Astrocyte of the spinal cord (primary cell): ENCODE measurements around the gene PHPT1.
"Not testable (repeated sequence)": the region's sequence is repeated elsewhere in the genome, so short reads cannot be mapped to it uniquely, and the experiment has no call there.

Experiments used
- DNase-seq: peaks from one replicate; pipeline ENCODE4 v3.0.0; 2011; ENCODE audit warnings: low read depth, low spot score
- H3K4me3 ChIP-seq: 2 replicates; pipeline ENCODE4 v1.5.1; 2011; ENCODE audit warnings: low read depth, mild to moderate bottlenecking, low read length, moderate library complexity
- in situ Hi-C: cut with HindIII; loops from 2 replicates; pipeline ENCODE4 v1.10.0; 2017; ENCODE audit warnings: low sequenced_read_pairs
- TF ChIP-seq, protein P1 (sequence below): IDR thresholded peaks from 2 replicates; pipeline ENCODE4 v1.5.1; 2012; ENCODE audit warnings: low read depth, mild to moderate bottlenecking, low read length, inconsistent platforms

The PHPT1 gene

DNA sequence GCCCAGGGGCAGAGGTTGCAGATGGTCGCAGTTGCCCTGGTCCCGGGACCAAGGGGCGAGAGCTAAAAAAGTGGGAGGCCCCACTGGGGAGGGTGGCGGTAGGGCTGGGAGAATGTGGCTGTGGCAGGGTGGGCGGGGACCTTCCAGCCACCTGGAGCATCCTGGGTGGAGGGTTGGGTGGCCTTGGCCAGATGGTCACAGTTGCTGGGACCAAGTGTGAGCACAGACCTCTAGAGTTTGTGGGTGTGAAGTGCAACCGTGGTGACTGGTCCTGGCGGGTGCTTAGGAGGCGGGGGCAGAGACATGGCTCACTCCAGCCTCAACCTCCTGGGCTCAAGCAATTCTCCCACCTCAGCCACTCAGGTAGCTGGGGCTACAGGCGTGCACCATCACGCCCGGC, 31.4 kb downstream of the PHPT1 start:
- no peak for DNase-seq
- in situ Hi-C loops = no loop called here
- H3K4me3 ChIP-seq = no peak overlapping the region
- TF ChIP-seq, protein P1, sequence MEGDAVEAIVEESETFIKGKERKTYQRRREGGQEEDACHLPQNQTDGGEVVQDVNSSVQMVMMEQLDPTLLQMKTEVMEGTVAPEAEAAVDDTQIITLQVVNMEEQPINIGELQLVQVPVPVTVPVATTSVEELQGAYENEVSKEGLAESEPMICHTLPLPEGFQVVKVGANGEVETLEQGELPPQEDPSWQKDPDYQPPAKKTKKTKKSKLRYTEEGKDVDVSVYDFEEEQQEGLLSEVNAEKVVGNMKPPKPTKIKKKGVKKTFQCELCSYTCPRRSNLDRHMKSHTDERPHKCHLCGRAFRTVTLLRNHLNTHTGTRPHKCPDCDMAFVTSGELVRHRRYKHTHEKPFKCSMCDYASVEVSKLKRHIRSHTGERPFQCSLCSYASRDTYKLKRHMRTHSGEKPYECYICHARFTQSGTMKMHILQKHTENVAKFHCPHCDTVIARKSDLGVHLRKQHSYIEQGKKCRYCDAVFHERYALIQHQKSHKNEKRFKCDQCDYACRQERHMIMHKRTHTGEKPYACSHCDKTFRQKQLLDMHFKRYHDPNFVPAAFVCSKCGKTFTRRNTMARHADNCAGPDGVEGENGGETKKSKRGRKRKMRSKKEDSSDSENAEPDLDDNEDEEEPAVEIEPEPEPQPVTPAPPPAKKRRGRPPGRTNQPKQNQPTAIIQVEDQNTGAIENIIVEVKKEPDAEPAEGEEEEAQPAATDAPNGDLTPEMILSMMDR = no peak

DNA sequence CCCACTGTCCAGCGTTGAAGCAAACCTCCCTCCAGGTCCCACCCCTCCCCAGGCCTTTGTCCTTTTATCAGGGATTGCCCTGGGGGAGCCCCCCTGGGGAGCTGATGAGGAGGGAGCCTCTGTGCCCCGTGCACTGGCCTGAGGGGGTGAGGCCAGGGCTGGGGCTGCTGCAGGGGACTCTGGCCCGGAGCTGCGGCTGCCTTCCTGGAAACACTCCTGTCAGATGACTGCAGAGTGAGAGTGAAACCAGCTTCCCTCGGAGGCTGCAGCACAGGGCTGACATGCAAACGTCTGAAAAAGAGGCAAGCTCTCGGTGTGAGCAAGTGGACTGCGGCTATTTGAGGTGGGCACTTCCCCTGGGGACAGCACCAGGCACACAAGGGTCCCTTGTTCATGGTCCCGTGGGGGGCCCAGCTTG, 32.5 kb downstream of the PHPT1 start:
- in situ Hi-C loops = no loop called here
- H3K4me3 ChIP-seq = no peak overlapping the region
- DNase-seq = no peak
- TF ChIP-seq, protein P1 = no peak

DNA sequence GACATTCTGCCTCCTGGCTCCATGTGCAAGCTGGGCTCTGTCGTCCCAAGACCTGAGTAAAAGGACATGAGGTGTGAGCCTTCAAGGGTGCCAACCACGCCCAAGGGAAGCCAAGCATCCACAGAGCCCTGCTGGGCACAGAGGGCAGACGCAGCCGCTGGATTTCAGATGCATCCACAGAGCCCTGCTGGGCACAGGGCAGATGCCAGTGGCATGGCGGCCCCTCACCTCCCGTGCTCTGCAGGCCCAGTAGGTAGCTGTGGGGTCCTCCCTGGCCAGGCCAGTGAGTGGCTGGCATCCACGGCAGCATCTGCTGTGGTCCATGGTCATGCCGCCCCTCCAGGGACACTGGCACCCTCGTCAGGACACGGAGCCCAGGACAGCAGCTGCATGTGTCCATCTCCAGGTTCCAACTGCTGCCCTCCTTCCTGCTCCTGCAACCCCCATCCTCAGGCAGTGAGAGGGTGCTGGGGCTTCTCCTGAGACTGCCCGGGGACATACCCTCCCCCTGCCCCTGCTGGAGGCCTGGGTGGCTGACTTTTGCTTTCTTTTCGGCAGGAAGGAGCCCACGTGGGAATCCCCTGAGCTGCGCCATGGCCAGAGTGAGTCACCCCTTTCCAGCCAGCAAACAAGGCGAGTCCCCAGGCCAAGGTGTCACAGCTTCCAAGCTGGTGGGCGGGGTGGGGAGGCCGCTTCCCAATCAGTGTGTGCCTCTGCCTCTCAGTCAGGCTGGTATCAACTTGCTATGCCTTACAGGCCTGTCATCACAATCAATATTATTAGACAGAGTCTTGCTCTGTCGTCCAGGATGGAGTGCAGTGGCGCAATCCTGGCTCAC, 33.1 kb downstream of the PHPT1 start:
- in situ Hi-C loops = no loop called here
- H3K4me3 ChIP-seq = no peak overlapping the region
- peak; percentile 67 for DNase-seq
- TF ChIP-seq, protein P1 = no peak

DNA sequence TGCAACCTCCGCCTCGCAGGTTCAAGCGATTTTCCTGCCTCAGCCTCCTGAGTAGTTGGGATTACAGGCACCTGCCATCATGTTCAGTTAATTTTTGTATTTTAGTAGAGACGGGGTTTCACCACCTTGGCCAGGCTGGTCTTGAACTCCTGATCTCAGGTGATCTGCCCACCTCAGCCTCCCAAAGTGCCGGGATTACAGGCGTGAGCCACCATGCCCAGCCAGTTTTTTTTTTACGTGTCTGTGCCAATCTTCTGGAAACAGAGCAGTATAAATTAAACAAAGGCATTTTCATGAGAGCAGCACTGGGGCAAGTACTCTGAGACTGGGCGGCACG, 33.7 kb downstream of the PHPT1 start:
- DNase-seq, in situ Hi-C loops: not testable (repeated sequence)

DNA sequence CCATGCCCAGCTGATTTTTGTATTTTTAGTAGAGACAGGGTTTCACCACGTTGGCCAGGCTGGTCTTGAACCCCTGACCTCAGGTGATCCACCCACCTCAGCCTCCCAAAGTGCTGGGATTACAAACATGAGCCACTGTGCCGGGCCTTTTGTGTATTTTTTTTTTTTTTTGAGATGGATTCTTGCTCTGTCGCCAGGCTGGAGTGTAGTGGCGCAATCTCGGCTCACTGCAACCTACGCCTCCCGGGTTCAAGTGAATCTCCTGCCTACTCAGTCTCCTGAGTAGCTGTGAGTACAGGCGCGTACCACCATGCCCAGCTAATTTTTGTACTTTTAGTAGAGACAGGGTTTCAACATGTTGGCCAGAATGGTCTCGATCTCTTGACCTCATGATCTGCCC, 34.5 kb downstream of the PHPT1 start:
- H3K4me3 ChIP-seq, in situ Hi-C loops, DNase-seq: not testable (repeated sequence)

More for the DNA sequence above, 33.7 kb downstream of the PHPT1 start:
- H3K4me3 ChIP-seq = not testable (repeated sequence)

DNA sequence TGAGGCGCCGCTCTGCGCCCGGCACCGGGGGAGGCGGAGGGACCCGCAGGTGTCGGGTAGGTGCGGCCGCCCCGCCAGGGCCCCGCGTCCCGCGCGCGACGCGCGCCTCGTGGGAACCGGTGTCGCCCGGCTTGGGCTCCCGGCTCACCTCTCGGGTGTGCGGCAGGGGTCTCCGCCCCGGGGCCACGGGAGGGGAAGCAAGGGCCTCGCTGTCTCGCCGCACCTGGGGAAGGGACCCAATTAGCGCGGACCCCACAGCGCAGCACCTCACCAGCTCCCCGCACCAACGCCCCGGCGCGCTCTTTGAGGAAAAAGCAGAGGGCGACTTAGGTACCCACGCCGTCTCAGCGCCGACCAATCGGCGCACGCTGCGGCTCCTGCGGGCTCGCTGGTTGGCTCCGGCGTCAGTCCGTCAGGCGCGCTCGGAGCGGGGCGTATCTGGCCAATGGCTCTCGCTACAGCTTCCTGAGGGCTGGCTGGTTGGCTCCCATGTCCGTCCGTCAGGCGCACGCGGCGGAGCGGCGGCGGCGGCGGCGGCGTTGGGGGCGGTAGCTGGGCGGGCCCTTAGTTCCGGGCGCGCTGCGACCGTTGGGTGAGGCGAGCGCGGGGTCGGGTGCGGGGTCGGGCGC, 36.9 kb downstream of the PHPT1 start, which contains the start of gene TRAF2:
TRAF2 (plus strand) TSS at position 567 of the 629 bp plus-strand sequence. CDS start 12,225 bp downstream, outside the sequence.
- peak; percentile 100 for DNase-seq
- TF ChIP-seq, protein P1 = no peak
- H3K4me3 ChIP-seq = peak within 1 kb of the TSS; percentile 69
- in situ Hi-C loops = no loop called here

DNA sequence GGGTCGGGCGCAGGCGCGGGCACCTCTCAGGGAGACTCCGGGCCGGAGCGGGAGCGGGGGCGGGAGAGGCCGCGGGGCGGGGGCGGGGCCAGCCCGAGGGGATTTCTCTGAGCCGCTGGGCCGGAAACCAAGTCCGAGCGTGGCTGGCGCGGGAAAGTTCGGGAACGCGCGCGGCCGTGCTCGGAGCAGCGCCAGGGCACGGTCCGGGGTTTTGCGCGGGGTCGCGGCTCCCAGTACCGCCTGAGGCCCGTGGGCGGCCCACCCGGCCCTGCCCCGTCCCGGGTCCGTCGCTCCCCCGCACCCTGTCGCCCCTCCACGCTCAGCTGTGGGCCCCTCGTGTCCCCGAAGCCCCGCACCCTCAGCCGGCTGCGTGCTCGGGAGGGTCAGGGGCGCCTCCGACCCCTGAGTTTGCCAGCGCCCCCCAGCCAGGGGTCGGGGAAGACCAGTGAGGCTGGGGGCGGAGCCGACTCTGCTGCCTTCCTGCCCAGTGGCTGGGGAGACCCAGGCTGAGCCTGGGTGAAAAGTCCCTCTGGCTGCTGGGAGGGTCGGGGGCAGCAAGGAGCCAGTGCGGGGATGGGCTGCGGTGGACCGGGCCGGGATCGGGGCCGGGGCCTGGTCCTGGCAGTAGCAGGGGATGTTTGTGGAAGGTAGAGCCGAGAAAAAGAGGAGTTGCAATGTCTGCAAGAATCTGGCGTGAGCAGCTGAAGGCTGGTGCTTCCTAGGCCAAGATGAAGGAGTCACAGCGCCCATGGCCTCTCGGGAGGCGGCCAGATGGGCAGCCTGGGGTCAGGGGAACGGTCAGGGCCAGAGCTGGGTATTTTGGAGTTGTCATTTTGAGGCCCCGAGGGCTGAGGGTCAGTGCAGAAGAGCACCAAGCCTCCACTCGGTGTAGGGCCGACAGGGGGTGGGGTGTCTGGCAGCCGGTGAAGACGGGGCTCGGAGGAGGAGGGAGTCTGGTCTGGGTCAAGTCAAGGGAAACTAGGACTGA, 37.7 kb downstream of the PHPT1 start:
- peak; percentile 20 for DNase-seq
- in situ Hi-C loops = no loop called here

More for the DNA sequence above, 37.7 kb downstream of the PHPT1 start:
- peak overlapping the region; percentile 69 for H3K4me3 ChIP-seq
- TF ChIP-seq, protein P1 = no peak
